ENCODE data around the gene ACOT13.
"Not testable (repeated sequence)": the region's sequence is repeated elsewhere in the genome, so short reads cannot be mapped to it uniquely, and the experiment has no call there.

ACOT13 gene

DNA sequence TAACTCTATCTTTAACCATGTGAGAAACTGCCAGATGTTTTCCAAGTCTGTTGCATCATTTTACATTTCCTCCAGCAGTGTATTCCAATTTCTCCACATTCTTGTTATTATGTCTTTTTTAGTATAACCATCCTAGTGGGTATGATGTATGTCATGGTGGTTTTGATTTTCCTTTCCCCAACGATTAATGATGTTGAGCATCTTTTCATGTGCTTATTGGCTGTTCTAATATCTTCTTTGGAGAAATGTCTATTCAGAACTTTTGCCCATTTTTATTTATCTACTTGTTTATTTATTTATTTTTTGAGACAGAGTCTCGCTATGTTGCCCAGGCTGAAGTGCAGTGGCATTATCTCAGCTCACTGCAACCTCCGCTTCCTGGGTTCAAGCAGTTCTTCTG, 56.4 kb downstream of the ACOT13 start:
- no peak for DNase-seq (ENCODE audit: low read depth in 2 of 2)

DNA sequence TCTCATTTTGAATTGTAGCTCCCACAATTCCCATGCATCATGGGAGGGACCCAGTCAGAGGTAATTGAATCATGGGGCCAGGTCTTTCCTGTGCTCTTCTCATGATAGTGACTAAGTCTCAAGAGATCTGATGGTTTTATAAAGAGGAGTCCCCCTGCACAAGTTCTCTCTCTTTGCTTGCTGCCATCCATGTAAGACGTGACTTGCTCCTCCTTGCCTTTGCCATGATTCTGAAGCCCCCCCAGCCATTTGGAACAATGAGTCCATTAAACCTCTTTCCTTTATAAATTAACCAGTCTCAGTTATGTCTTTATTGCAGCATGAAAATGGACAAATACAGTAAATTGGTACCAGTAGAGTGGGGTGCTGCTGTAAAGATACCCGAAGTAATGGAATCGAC, 63.8 kb downstream of the ACOT13 start:
- not testable (repeated sequence) for DNase-seq (ENCODE audit: low read depth in 2 of 2)

DNA sequence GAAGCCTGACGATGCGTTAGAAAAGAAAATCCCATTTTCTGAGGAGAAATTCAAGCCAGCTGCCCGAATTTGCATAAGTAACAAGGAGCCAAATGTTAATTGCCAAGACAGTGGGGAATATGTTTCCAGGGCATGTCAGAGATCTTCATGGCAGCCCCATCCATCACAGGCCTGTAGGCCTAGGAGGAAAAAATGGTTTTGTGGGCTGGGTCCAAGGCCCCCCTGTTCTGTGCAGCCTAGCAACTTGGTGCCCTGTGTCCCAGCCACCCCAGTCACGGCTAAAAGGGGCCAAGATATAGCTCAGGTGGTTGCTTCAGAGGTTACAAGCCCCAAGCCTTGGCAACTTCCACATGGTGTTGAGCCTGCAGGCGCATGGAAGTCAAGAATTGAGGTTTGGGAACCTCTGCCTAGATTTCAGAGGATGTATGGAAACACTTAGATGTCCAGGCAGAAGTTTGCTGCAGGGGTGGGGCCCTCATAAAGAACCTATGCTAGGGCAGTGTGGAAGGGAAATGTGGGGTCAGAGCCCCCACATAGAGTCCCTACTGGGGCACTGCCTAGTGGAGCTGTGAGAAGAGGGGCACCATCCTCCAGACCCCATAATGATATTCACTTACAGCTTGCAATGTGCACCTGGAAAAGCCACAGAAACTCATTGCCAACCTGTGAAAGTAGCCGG, 64.7 kb downstream of the ACOT13 start:
- DNase-seq (ENCODE audit: low read depth in 2 of 2) = not testable (repeated sequence)

DNA sequence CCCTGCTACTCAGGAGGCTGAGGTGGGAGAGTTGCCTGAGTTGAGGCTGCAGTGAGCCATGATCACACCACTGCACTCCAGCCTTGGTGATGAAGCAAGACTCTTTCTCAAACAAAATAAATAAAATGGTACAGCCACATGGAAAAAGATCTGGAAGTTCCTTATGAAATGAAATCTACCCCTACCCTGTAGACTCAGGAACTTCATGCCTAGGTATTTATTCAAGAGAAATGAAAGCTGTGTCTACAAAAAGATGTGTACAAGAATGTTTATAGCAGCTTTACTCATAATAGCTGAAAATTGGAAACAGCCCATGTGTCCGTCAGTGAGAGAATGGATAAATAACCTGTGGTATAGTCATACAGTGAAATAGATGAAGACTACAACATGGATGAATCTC, 67.3 kb downstream of the ACOT13 start:
- DNase-seq (ENCODE audit: low read depth in 2 of 2) = no peak

DNA sequence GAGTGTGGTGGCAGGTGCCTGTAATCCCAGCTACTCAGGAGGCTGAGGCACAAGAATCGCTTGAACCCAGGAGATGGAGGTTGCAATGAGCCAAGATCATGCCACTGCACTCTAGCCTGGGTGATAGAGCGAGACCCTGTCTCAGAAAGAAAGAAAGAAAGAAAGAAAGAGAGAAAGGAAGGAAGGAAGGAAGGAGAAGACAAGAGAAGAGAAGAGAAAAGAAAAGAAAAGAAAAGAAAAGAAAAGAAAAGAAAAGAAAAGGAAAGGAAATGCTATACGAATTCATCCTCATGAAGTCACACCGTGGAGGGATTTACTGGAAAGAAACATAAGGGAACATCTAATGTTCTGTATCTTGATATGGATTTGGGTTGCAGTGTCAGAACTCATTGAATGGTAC, 67.8 kb downstream of the ACOT13 start:
- DNase-seq (ENCODE audit: low read depth in 2 of 2) = not testable (repeated sequence)

DNA sequence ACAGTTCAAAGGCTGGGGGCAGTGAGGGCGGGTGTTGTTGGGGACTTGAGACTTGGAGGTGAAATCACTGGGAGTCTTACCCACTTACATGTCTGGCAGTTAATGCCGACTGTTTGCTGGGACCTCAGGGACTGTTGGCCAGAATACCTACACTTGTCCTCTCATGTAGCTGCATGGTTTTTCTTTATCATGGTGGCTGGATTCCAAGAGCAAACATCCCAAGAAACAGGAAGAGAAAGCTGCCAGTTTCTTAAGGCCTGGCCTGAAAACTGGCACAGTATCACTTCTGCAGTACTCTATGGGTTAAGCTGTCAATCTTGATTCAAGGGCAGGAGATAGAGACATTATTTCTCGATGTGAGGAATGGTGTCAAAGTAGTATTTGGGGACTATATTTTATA, 71.9 kb downstream of the ACOT13 start:
- no peak for DNase-seq (ENCODE audit: low read depth in 2 of 2)

- no peak for DNase-seq (ENCODE audit: low read depth in 2 of 2)
These were observed 74.0 kb downstream of the ACOT13 start for GRCh38 chr6:24740861-24741260.

DNA sequence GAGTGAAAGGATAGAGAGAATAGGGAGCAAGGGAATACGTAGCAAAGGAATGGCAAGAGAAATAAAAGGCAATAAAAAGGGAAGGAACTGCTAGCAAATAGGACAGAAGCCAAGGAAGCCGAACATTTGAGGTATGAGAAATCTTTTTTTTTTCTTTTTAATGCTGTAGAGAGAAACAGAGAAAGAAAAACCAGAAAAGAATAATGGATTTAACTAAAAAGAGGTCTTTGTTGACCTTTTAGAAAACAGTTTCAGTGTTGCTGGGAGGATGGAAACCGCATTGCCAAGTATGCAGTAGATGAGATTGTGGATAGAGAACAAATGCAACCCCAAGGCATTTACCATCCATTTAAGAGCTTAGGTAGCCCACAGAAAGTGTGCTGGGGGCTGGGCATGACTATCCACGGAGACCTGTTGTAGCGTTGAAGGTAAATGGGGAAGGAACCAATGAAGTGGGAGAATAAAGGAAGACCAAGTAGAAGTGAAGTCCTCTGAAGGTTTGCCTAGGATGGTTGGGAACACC, 75.4 kb downstream of the ACOT13 start:
- no peak for DNase-seq (ENCODE audit: low read depth in 2 of 2)

GRCh38 chr6:24743265-24743943, 76.5 kb downstream of the ACOT13 start:
- peak in 1 of 2 donors; percentile 23 for DNase-seq (ENCODE audit: low read depth in 2 of 2)

GRCh38 chr6:24743944-24744335, 77.1 kb downstream of the ACOT13 start:
- no peak for DNase-seq (ENCODE audit: low read depth in 2 of 2)

GRCh38 chr6:24744911-24745310, 78.0 kb downstream of the ACOT13 start:
- DNase-seq (ENCODE audit: low read depth in 2 of 2) = no peak

DNA sequence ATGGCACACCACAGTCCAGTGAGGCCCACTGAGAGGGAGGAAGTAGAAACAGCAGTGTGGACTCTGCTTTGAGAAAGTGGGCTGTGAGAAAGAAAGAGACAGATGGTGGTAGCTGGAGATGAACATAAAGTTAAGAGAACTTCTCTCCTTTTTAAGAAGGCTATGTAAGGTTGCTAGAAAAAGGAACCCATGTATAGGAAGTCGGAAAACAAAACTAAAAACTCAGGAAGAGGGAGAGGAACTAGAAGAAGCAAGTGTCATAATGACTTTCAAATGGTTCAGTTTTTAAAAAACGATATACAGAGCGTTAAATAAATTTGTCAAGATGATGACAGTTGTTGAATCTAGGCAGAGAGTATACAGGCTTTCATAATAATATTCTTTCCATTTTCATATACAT, 82.4 kb downstream of the ACOT13 start:
- DNase-seq (ENCODE audit: low read depth in 2 of 2) = no peak

GRCh38 chr6:24750878-24751277, 84.0 kb downstream of the ACOT13 start:
- not testable (repeated sequence) for DNase-seq (ENCODE audit: low read depth in 2 of 2)

- no peak for DNase-seq (ENCODE audit: low read depth in 2 of 2)
These were observed 85.6 kb downstream of the ACOT13 start for GRCh38 chr6:24752503-24752902.

- no peak for DNase-seq (ENCODE audit: low read depth in 2 of 2)
These were observed 86.1 kb downstream of the ACOT13 start for GRCh38 chr6:24752917-24753492.

GRCh38 chr6:24753545-24753944, 86.7 kb downstream of the ACOT13 start:
- DNase-seq (ENCODE audit: low read depth in 2 of 2) = no peak

DNA sequence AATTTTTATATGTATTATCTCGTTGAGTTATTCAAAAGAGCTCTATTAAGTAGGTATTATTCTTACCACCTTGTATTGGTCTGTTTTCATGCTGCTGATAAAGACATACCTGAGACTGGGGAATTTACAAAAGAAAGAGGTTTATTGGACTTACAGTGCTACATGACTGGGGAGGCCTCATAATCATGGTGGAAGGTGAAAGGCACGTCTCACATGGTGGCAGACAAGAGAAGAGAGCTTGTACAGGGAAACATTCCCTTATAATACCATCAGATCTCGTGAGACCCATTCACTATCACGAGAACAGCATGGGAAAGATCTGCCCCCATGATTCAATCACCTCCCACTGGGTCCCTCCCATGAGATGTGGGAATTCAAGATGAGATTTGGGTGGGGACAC, 87.5 kb downstream of the ACOT13 start:
- DNase-seq (ENCODE audit: low read depth in 2 of 2) = not testable (repeated sequence)

Data from activated CD4-positive, alpha-beta T cell treated with anti-CD3 and anti-CD28 coated beads for 24 hours (primary cell).